GM06990 (cell line): Measurements from ENCODE around the gene WRAP53.

ENCODE experiments used
- DNase-seq: peaks from one replicate; pipeline ENCODE4 v3.0.0-alpha.2; 2011; ENCODE audit not compliant: insufficient read length; ENCODE audit errors: extremely low read depth
- H3K27me3 ChIP-seq: replicated peaks from 2 replicates; pipeline ENCODE4 v1.6.0; 2011; ENCODE audit warnings: low read length; ENCODE audit not compliant: control insufficient read depth, insufficient read depth
- H3K36me3 ChIP-seq: 2 replicates; pipeline ENCODE4 v1.5.1; 2011; ENCODE audit warnings: low read length; ENCODE audit not compliant: control insufficient read depth, insufficient read depth
- H3K4me3 ChIP-seq: replicated peaks from 2 replicates; pipeline ENCODE4 v1.5.1; 2011; ENCODE audit warnings: low read depth, mild to moderate bottlenecking, control low read depth, low read length
- CTCF ChIP-seq: IDR thresholded peaks from 2 replicates; pipeline ENCODE4 v1.5.1; 2011; ENCODE audit warnings: low read length, control low read depth, mild to moderate bottlenecking, inconsistent platforms; ENCODE audit not compliant: insufficient read depth, poor library complexity, severe bottlenecking

Gene WRAP53

GRCh38 chr17:7655541-7655840 lies 32.8 kb upstream of the WRAP53 start:
- Histone ChIP-seq H3K4me3 (no peak overlapping the region), H3K36me3 (no peaks in the 10 kb centered on the region), H3K27me3 (no peaks in the 10 kb centered on the region; the same call in 1 of the 2 replicates)
- peak; percentile 35 for DNase-seq
- TF ChIP-seq CTCF: no peak

DNA sequence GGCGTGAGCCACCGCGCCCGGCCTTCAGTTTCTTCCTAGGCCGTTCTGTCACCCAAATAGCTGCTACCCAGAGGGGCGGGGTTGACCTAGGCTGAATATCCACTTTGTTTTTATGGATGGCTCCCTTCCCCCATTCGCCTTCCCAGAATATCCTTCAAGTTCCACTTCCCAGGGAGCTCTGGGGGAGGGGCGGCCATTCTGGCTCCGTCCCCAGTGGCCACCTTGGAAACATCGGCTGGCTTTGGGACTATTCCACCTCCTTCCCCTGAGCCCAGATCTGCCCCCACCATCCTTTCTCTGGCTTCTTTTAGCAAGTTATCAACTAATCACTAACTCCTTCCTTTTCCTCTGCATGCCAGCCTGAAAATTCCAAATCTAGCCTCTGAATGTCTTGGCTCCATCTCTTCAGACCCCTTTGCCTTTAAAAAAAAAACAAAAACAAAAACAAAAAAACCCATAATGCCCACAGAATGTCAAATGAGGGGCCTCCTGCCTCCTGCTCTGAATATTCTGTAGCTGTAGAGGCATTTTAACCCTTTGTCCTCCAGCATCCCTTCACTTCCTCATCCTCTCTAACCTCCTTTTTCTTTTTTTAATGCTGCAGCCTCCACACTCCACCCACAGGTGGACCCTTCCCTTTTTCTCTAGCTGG lies 31.2 kb upstream of the WRAP53 start:
- no peak overlapping the region for H3K4me3 ChIP-seq
- no peak for DNase-seq
- H3K27me3 ChIP-seq: no peaks in the 10 kb centered on the region; the same call in 1 of the 2 replicates
- H3K36me3 ChIP-seq: no peaks in the 10 kb centered on the region
- no peak for TF ChIP-seq CTCF

DNA sequence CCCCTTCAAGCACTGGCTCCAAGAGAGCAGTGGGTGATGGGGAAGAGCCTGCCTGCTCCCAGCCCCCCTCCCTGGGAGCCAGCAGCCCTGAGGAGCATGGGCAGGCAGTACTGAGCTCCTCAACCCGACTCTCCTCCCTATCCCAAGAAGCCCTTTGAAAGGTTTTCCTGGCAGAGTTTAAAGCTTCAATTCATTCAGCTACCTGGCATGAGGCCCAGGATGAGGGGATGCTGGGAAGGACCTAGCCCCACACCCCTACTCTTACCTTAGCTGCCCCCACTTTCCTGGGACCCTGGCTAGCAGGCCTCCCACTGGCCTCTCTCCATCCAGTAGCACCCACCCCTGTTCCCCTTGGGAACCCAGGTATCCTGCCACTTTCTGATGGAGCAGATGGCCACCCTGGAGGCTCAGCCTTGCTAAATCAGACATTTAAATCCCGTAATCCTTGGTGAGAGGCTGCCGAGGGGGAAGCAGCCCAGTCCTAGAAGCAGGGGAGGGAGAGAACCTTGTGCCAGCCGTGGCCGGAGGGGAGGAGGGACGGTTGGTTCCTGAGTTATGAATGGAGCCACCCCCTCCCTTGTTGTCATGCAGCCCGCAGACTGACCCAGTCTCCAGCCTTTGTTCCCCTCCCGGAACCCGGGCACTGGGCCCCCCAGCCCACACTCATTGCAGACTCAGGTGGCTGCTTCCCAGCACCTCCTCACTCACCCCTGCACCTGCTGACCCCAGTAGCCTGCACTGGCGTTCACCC lies 20.4 kb upstream of the WRAP53 start:
- no peak for TF ChIP-seq CTCF
- H3K36me3 ChIP-seq: peaks cover 12% of the 10 kb centered on the region
- no peak overlapping the region for H3K4me3 ChIP-seq
- H3K27me3 ChIP-seq: no peaks in the 10 kb centered on the region
- no peak for DNase-seq

DNA sequence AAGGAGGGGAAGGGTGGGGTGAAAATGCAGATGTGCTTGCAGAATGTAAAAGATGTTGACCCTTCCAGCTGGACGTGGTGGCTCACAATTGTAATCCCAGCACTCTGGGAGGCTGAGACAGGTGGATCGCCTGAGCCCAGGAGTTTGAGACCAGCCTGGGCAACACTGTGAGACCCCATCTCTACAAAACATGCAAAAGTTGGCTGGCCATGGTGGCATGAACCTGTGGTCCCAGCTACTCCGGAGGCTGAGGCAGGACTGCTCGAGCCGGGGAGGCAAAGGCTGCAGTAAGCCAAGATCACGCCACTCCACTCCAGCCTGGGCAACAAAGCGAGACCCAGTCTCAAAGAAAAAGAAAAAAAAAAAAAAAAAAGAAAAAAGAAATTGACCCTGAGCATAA lies 19.8 kb upstream of the WRAP53 start:
- Histone ChIP-seq H3K27me3 (no peaks in the 10 kb centered on the region), H3K36me3 (peaks cover 16% of the 10 kb centered on the region), H3K4me3 (no peak overlapping the region)
- no peak for DNase-seq
- no peak for TF ChIP-seq CTCF

- H3K36me3 ChIP-seq: peaks cover 35% of the 10 kb centered on the region
- DNase-seq: no peak
- peak; percentile 36 for TF ChIP-seq CTCF
Measured at GRCh38 chr17:7673239-7673638, 15.0 kb upstream of the WRAP53 start.

More at GRCh38 chr17:7673239-7673638, 15.0 kb upstream of the WRAP53 start:
- H3K27me3 ChIP-seq: no peaks in the 10 kb centered on the region
- H3K4me3 ChIP-seq: no peak overlapping the region
